ENCODE results near the gene PPM1D. TPM values are rescaled to one million over a fixed set of nuclear protein-coding genes. Genes with fewer than 3 reads are reported as not detected.

The PPM1D gene
- total and polyA plus RNA-seq, 12 donors, result 3.1 to 10.6 (median 7.5) TPM

GRCh38 chr17:60557805-60558204 is 42.2 kb upstream of the PPM1D start:
- H3K4me1 ChIP-seq, result no peaks in the 10 kb centered on the region
- peaks cover 0 to 12% (median 0%) of the 10 kb centered on the region in 11 donors for H3K9me3 ChIP-seq
- ATAC-seq (no peak), DNase-seq (no peak)
- WGBS, 2 donors, result 84 to 86% methylated on average over 2 of the region's 2 CpGs
- no peak overlapping the region for H3K4me3 ChIP-seq
- intact Hi-C loops (cut with DNase I), result no loop called here
- no peaks in the 10 kb centered on the region for H3K27me3 ChIP-seq
- H3K36me3 ChIP-seq, result no peaks in the 10 kb centered on the region
- TF ChIP-seq CTCF (IDR thresholded peaks at IDR 0.05), result no peak
- no peak overlapping the region for H3K27ac ChIP-seq

GRCh38 chr17:60559659-60559994 is 40.4 kb upstream of the PPM1D start:
- H3K4me1 ChIP-seq, result no peaks in the 10 kb centered on the region
- TF ChIP-seq CTCF (IDR thresholded peaks at IDR 0.05), result no peak
- intact Hi-C loops (cut with DNase I), result no loop called here

GRCh38 chr17:60559995-60560859 is 39.8 kb upstream of the PPM1D start:
- no peak for TF ChIP-seq CTCF (IDR thresholded peaks at IDR 0.05)
- no peaks in the 10 kb centered on the region for H3K36me3 ChIP-seq
- 88 to 91% methylated on average over 26 of the region's 26 CpGs for WGBS, 2 donors
- no peak overlapping the region for H3K27ac ChIP-seq
- no peaks in the 10 kb centered on the region for H3K27me3 ChIP-seq
- peaks cover 0 to 4% (median 0%) of the 10 kb centered on the region in 11 donors for H3K9me3 ChIP-seq
- H3K4me1 ChIP-seq, result no peaks in the 10 kb centered on the region
- H3K4me3 ChIP-seq, result no peak overlapping the region
- no peak for ATAC-seq
- intact Hi-C loops (cut with DNase I), result no loop called here
- no peak for DNase-seq

More at GRCh38 chr17:60559659-60559994, 40.4 kb upstream of the PPM1D start:
- DNase-seq (no peak), ATAC-seq (no peak)
- Histone ChIP-seq H3K36me3 (no peaks in the 10 kb centered on the region), H3K9me3 (peaks cover 0 to 4% (median 0%) of the 10 kb centered on the region in 11 donors), H3K27ac (no peak overlapping the region), H3K27me3 (no peaks in the 10 kb centered on the region), H3K4me3 (no peak overlapping the region)
- 95 to 96% methylated on average over 8 of the region's 8 CpGs for WGBS, 2 donors

- no peak for TF ChIP-seq CTCF (IDR thresholded peaks at IDR 0.05)
- H3K4me3 ChIP-seq, result no peak overlapping the region
- no peak for DNase-seq
- H3K27ac ChIP-seq, result no peak overlapping the region
- intact Hi-C loops (cut with DNase I), result no loop called here
- no peaks in the 10 kb centered on the region for H3K4me1 ChIP-seq
- no peaks in the 10 kb centered on the region for H3K36me3 ChIP-seq
- peaks cover 0 to 4% (median 0%) of the 10 kb centered on the region in 11 donors for H3K9me3 ChIP-seq
- no peaks in the 10 kb centered on the region for H3K27me3 ChIP-seq
- 82 to 83% methylated on average over 11 of the region's 11 CpGs for WGBS, 2 donors
- no peak for ATAC-seq
Measured at GRCh38 chr17:60560860-60561257, 39.1 kb upstream of the PPM1D start.
